GM18526 (cell line): ENCODE results near the gene CXXC5.

Source experiments
- POLR2A ChIP-seq: IDR thresholded peaks from 3 replicates; pipeline ENCODE4 v1.6.1; 2011; ENCODE audit not compliant: insufficient read length; ENCODE audit errors: extremely low read depth

Gene CXXC5

DNA sequence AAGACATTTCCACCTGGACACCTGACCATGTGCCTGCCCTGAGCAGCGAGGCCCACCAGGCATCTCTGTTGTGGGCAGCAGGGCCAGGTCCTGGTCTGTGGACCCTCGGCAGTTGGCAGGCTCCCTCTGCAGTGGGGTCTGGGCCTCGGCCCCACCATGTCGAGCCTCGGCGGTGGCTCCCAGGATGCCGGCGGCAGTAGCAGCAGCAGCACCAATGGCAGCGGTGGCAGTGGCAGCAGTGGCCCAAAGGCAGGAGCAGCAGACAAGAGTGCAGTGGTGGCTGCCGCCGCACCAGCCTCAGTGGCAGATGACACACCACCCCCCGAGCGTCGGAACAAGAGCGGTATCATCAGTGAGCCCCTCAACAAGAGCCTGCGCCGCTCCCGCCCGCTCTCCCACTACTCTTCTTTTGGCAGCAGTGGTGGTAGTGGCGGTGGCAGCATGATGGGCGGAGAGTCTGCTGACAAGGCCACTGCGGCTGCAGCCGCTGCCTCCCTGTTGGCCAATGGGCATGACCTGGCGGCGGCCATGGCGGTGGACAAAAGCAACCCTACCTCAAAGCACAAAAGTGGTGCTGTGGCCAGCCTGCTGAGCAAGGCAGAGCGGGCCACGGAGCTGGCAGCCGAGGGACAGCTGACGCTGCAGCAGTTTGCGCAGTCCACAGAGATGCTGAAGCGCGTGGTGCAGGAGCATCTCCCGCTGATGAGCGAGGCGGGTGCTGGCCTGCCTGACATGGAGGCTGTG is 32.4 kb downstream of the CXXC5 start:
- no peak for TF ChIP-seq POLR2A

- TF ChIP-seq POLR2A: no peak
Measured at GRCh38 chr5:139681112-139681458, 32.9 kb downstream of the CXXC5 start.

- TF ChIP-seq POLR2A: no peak
Measured at GRCh38 chr5:139681466-139681865, 33.3 kb downstream of the CXXC5 start.

DNA sequence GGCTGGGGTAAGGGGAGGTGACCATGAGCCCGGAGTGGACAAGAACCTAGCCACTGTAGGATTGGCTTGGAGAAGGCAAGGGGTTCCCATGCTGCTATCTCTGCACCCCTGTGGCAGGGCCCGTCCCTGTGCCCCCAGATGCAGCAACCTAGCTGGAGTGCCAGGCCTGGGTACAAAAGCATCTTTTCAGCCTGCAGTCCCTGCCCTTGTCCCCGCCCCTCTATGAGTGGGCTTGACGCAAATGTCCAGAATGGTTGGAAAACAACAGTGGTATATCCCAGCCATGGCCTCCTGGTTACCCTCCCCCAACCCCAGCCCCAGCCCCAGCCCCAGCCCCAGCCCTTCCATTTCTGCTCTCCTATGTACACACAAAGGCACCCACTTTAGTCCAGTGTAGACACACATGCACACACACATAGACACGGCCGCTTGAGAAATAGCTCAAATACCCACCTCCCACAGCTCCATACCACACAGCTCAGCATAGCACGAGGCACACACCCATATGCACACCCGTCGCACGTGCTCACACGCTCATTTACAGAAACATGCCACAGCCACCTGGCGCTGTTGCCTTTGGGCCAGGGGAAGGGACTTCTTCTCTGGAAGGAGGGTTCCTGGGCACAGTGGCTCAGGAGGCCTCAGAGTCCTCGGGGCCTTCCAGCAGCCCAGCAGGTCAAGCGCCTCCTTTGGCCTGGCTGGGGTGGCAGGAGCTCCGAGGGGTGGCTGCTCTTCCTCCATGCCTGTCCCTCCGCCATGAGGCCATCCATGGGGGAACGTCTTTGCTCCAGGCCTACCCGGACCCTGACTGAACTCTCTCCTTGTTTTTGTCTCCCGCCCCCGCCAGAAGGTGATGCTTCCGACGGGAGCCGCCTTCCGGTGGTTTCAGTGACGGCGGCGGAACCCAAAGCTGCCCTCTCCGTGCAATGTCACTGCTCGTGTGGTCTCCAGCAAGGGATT is 34.1 kb downstream of the CXXC5 start:
- no peak for TF ChIP-seq POLR2A

DNA sequence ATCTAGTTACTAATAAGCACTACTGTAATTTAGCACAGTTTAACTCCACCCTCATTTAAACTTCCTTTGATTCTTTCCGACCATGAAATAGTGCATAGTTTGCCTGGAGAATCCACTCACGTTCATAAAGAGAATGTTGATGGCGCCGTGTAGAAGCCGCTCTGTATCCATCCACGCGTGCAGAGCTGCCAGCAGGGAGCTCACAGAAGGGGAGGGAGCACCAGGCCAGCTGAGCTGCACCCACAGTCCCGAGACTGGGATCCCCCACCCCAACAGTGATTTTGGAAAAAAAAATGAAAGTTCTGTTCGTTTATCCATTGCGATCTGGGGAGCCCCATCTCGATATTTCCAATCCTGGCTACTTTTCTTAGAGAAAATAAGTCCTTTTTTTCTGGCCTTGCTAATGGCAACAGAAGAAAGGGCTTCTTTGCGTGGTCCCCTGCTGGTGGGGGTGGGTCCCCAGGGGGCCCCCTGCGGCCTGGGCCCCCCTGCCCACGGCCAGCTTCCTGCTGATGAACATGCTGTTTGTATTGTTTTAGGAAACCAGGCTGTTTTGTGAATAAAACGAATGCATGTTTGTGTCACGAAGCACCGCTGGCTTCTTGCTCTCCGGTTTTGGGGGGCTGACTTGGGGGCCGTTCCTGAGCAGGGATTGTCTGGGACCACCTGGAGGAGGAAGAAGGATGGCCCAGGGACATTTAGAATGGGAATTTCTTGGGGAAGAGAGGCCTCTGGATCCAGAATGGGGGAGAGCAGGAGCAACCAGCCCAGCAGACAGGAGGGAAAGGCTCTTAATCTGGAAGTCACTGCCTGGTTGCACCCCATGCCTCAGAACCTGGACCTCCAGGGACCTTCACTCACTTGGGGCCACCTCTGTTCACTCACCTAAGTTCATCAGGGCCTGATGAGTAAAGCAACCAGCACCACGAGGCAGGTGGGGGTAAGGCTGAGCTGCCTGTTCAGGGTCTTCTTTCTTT is 35.4 kb downstream of the CXXC5 start:
- TF ChIP-seq POLR2A: no peak

- TF ChIP-seq POLR2A: no peak
Measured at GRCh38 chr5:139684350-139684880, 36.3 kb downstream of the CXXC5 start.

GRCh38 chr5:139684881-139685749 is 37.0 kb downstream of the CXXC5 start:
- no peak for TF ChIP-seq POLR2A

GRCh38 chr5:139685886-139686285 is 37.7 kb downstream of the CXXC5 start:
- no peak for TF ChIP-seq POLR2A

GRCh38 chr5:139686356-139686705 is 38.2 kb downstream of the CXXC5 start:
- no peak for TF ChIP-seq POLR2A

DNA sequence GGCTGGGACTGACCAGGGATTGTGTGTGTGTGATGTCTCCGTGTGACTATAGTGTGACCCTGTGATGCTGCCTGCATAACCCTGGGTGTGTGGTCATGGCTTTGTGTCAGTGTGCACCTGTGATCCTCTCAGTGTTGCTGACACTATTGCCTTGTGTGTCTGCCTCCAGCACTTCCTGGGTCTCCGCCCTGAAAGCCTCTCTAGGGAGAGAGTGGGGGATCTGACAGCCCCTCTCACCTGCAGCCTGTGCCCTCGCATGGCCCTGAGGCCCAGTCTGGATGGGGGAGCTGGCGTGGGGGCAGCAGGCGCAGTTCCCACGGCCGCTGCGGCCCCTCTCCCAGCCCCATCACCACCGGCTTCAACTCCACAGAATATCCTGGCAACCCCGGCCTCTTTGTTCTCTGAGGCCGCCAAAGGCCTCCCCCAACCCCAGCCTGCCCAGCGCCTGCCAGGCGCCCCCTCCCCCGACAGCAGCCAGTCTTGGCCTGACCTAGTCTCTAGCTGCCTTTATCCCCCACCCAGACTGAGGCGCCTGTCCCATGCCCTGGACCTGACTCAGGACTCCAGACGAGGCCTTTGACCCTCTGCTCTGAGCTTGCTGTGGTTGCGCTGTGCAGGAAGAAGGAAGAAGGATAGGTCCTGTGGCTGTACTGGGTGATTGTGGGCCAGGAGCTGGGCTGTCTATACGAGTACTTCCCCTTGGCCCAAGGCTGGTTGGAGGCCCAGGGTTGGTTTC is 38.7 kb downstream of the CXXC5 start:
- no peak for TF ChIP-seq POLR2A

DNA sequence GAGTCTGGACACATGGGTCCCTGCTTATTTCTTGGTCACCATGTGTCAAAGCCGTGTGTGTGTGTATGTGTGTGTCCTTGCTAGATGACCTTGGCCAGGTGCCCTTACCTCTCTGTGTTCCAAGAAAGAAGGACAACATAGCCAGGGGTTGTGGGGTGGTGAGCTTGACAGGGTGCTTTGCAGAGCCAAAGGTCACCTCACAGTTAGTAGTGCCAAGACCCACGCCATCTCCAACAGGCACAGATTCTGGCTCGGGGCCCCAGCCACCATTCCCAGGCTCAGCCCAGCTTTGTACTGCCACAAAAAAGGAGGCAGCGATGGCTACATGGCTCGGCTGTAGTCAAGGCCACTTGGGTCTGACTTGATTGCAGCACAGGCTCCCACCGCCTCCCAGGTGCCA is 39.5 kb downstream of the CXXC5 start:
- TF ChIP-seq POLR2A: no peak

DNA sequence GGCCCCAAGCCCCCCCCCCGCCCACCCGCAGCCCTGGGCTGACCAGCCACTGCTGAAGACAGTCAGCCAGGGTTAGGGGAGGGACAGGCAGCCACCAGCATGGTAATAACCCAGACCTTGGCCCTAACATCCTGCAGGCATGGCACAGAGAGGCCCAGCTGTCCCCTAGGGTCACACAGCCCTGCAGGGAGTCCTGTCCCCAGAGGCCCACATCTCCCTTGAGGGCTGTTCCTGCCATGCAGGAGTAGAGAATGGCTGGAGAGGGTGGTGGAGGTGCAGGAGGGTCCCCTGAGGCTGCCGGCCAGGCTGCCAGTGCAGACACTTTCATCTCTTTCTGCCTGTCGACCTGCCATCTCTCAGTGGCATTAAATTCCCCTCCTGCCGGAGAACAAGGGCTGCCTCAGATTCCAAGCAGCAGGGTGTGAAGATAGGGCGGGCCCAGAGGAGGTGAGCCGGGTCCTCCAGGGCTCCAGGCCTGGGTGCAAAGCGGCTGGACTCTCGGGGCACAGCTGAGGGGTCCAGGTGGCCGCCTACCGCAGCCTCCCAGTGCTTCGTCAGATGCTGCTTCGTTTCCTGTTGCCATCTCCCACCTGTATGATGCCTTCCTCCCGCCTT is 40.0 kb downstream of the CXXC5 start:
- TF ChIP-seq POLR2A: no peak

GRCh38 chr5:139688751-139689372 is 40.7 kb downstream of the CXXC5 start:
- TF ChIP-seq POLR2A: no peak

- TF ChIP-seq POLR2A: no peak
Measured at GRCh38 chr5:139689631-139690063, 41.5 kb downstream of the CXXC5 start.
